Karpas-422 (cell line): ENCODE results near the gene XPR1. TPM values are rescaled to one million over a fixed set of nuclear protein-coding genes. Genes with fewer than 3 reads are reported as not detected.

Experiments
- DNase-seq: peaks from one replicate; pipeline ENCODE4 v3.0.0-alpha.2; 2015
- H2AFZ ChIP-seq: fragments of 200-600 bp; sonication (generic); 2 replicates; pipeline ENCODE4 v1.6.1; 2014; ENCODE audit warnings: antibody characterized with exemption, low read length, mixed read lengths
- H3K27ac ChIP-seq: fragments of 200-600 bp; sonication (generic); 2 replicates; pipeline ENCODE4 v1.5.1; 2014; ENCODE audit warnings: mild to moderate bottlenecking, low read length, moderate library complexity
- H3K27me3 ChIP-seq: fragments of 200-600 bp; sonication (generic); 2 replicates; pipeline ENCODE4 v1.6.1; 2014; ENCODE audit warnings: low read length, mixed read lengths
- H3K36me3 ChIP-seq: fragments of 200-600 bp; sonication (generic); 2 replicates; pipeline ENCODE4 v1.6.1; 2014; ENCODE audit warnings: low read length, mixed read lengths; ENCODE audit not compliant: insufficient read depth
- H3K4me1 ChIP-seq: fragments of 200-600 bp; sonication (generic); 2 replicates; pipeline ENCODE4 v1.6.1; 2014; ENCODE audit warnings: mild to moderate bottlenecking, low read length, mixed read lengths
- H3K4me2 ChIP-seq: fragments of 200-600 bp; sonication (generic); 2 replicates; pipeline ENCODE4 v1.6.1; 2014; ENCODE audit warnings: low read length, low read depth, mild to moderate bottlenecking; ENCODE audit not compliant: poor library complexity, severe bottlenecking
- H3K4me3 ChIP-seq: fragments of 200-600 bp; sonication (generic); 2 replicates; pipeline ENCODE4 v1.5.1; 2014; ENCODE audit warnings: mild to moderate bottlenecking, antibody characterized with exemption, low read length, mixed read lengths
- H3K79me2 ChIP-seq: fragments of 200-600 bp; sonication (generic); 2 replicates; pipeline ENCODE4 v1.6.1; 2014; ENCODE audit warnings: mild to moderate bottlenecking, low read length, mixed read lengths
- H3K9ac ChIP-seq: fragments of 200-600 bp; sonication (generic); 2 replicates; pipeline ENCODE4 v1.6.0; 2014; ENCODE audit warnings: low read length
- H3K9me2 ChIP-seq: fragments of 200-600 bp; sonication (generic), shearing (Covaris generic); replicated peaks from 2 replicates; pipeline ENCODE4 v1.6.0; 2014; ENCODE audit warnings: mild to moderate bottlenecking, low read length, moderate library complexity; ENCODE audit not compliant: insufficient read depth
- H3K9me3 ChIP-seq: fragments of 300-700, 200-600 bp; sonication (generic); 2 replicates; pipeline ENCODE4 v1.6.1; 2014; ENCODE audit warnings: low read length, mixed read lengths
- H4K20me1 ChIP-seq: fragments of 200-600 bp; sonication (generic); 2 replicates; pipeline ENCODE4 v1.6.1; 2014; ENCODE audit warnings: mild to moderate bottlenecking, antibody characterized with exemption, low read length, low read depth; ENCODE audit not compliant: insufficient read depth
- total RNA-seq: library from RNA; depleted of rRNA; stranded (reverse); fragments of >200 nt; shearing (Covaris generic); gene quantifications from 2 replicates; pipeline ENCODE4 v1.2.3, GENCODE V29; 2014; ENCODE audit warnings: low replicate concordance

Gene XPR1
- total RNA-seq, 1 experiment from 2014 or later, result 38.3 TPM

DNA sequence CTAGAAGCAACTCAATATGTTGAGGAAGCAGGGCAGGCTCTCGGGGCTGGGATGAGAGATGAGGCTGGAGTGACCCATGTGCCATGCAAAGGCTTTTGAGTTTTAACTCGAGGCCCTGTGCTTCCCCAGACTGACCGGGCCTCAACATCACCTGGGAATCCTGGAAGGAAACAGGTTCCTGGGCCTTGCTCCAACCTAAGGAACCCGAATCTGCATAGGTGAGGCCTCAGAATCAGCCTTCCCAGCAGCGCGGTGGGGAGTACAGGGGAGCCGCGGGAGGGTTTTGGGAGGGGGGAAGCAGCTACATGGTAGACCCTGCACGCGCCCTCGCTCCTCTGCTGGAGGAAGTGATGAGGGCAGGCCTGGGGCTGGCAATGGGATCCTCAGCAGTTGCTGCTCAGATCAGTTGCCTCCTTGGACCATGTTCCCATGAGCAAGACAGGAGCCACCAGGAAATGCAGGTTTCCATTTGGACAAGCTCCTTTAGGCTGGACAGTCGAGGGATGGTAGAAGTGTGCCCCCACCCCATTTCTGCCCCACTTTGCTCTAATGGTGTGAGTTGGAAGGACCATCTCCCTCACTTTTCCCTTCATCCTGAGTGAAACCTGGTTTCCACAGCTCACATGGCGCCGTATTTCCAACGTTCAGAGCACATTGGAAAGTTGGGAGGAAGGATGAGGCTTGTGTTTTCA lies 276.4 kb downstream of the XPR1 start:
- no peaks in the 10 kb centered on the region for H4K20me1 ChIP-seq
- H3K9me2 ChIP-seq, result no peaks in the 10 kb centered on the region
- no peak overlapping the region for H3K27ac ChIP-seq
- H3K36me3 ChIP-seq, result no peaks in the 10 kb centered on the region
- no peaks in the 10 kb centered on the region for H3K9me3 ChIP-seq
- H3K9ac ChIP-seq, result no peak overlapping the region
- H3K4me3 ChIP-seq, result no peak overlapping the region
- H2AFZ ChIP-seq, result no peak overlapping the region
- H3K79me2 ChIP-seq, result no peaks in the 10 kb centered on the region
- no peak for DNase-seq
- H3K27me3 ChIP-seq, result no peaks in the 10 kb centered on the region
- no peak overlapping the region for H3K4me2 ChIP-seq
- no peaks in the 10 kb centered on the region for H3K4me1 ChIP-seq

DNA sequence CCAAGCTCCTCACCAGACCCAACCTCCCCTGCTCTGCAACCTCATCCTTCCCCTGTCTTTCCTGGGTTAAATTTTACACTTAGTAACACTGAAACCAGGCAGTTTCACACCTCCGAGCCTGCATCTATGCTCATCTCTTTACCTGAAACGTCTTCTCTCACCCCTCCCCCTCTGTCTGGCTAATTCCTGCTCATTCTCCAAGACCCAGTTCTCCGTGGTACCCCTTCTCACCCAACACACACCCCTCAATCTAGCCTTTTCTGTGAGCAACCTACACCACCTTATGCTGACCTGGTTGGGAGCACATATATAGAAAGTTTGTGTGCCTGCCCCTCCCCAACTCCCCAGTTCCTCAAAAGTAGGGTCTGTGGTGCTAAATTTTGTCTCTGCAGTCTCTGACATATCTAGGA lies 277.2 kb downstream of the XPR1 start:
- no peaks in the 10 kb centered on the region for H4K20me1 ChIP-seq
- no peaks in the 10 kb centered on the region for H3K9me3 ChIP-seq
- H3K27ac ChIP-seq, result no peak overlapping the region
- H2AFZ ChIP-seq, result no peak overlapping the region
- H3K4me2 ChIP-seq, result no peak overlapping the region
- no peaks in the 10 kb centered on the region for H3K9me2 ChIP-seq
- H3K9ac ChIP-seq, result no peak overlapping the region
- no peaks in the 10 kb centered on the region for H3K36me3 ChIP-seq
- H3K4me3 ChIP-seq, result no peak overlapping the region
- no peaks in the 10 kb centered on the region for H3K27me3 ChIP-seq
- no peaks in the 10 kb centered on the region for H3K79me2 ChIP-seq
- H3K4me1 ChIP-seq, result no peaks in the 10 kb centered on the region
- DNase-seq, result no peak

DNA sequence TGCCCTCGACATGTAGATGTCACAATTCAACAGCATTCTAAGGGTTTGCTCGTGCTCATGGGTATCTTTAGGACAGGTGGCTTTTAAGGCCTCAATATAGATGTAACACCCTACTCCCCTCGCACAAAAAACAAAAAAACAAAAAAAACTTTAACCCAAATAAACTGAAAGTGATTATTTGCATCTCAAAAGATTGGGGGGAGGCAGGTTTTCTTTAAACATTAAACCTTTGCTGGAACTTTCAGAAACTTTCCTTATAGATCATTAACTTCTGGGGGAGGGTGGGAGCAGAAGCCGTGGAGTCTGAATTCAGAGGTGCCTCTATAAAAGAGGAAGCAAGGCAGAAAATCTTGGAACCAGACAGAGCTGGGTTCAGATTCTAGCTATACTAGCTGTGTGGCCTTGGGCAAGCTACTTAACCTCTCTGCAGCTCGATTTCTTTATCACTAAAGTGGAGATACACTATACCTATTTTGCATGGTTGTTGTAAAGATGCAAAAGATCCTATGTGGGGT lies 277.7 kb downstream of the XPR1 start:
- no peak for DNase-seq
- Histone ChIP-seq H3K4me3 (no peak overlapping the region), H3K9ac (no peak overlapping the region), H3K79me2 (no peaks in the 10 kb centered on the region), H3K4me2 (no peak overlapping the region), H2AFZ (no peak overlapping the region), H4K20me1 (no peaks in the 10 kb centered on the region), H3K4me1 (no peaks in the 10 kb centered on the region), H3K9me3 (no peaks in the 10 kb centered on the region), H3K9me2 (no peaks in the 10 kb centered on the region), H3K27ac (no peak overlapping the region), H3K36me3 (no peaks in the 10 kb centered on the region), H3K27me3 (no peaks in the 10 kb centered on the region)

DNA sequence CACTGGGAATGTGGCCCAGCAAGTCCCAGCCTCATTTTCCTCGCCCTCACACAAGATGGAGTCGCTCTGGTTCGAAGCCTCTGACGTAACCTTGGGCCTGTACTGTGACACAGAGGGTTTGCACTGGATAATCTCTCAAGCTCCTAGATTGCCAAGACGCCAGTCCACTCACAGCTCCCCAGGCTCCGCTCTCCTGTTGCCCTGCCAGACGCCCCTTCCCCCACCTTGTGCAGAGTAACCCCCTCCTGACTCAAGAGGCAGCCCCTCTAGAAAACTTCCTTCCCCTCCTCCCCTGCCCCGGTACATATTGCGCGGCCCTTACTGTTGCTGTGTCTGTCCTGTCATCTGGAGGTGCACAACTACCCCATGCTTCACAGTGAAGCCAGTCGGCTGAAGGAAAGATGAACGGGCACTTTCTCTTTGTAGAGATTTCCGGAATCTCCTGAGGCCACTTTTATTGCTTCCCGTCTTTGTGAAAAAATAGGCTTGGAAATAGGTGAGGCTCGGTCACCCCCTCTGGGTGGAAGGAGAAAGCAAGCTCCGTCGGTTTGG lies 279.9 kb downstream of the XPR1 start:
- no peak overlapping the region for H2AFZ ChIP-seq
- no peak for DNase-seq
- H3K4me3 ChIP-seq, result no peak overlapping the region
- H3K79me2 ChIP-seq, result no peaks in the 10 kb centered on the region
- H3K27me3 ChIP-seq, result no peaks in the 10 kb centered on the region
- H3K4me2 ChIP-seq, result no peak overlapping the region
- H3K36me3 ChIP-seq, result no peaks in the 10 kb centered on the region
- no peaks in the 10 kb centered on the region for H3K9me3 ChIP-seq
- H4K20me1 ChIP-seq, result no peaks in the 10 kb centered on the region
- H3K4me1 ChIP-seq, result no peaks in the 10 kb centered on the region
- no peak overlapping the region for H3K27ac ChIP-seq
- no peak overlapping the region for H3K9ac ChIP-seq
- no peaks in the 10 kb centered on the region for H3K9me2 ChIP-seq

DNA sequence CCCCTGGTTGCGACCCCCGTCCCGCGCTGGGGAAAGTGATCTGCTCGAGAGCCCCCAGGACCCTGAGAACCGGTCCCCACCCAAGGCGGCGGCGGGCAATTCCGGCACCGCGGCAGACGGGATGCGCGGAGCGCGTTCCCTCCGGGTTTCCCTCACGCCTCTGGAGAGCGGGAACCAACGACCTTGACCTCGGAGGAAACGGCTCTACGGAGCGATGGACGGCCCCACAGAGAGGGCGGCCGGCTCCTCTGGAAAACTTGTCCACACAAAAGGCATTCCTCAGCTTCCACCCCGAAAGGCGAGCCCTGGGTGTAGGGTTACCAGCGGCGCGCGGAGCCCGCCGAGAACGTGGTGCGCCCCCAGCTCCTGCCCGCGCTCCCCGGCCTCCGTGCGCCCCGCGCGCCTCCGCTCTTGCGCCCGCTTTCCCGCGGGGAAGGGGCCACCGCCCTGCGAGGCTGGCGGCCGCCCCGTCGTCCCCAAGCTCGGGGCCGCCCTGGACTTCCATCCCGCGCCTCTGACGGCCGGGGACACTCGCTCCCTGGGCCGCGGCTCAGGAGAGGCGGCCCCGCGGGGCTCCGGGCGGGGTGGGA lies 280.5 kb downstream of the XPR1 start:
- Histone ChIP-seq H3K4me2 (no peak overlapping the region), H3K27me3 (no peaks in the 10 kb centered on the region), H3K9ac (no peak overlapping the region), H4K20me1 (no peaks in the 10 kb centered on the region), H3K4me3 (no peak overlapping the region), H3K27ac (no peak overlapping the region), H3K36me3 (no peaks in the 10 kb centered on the region), H3K9me2 (no peaks in the 10 kb centered on the region), H2AFZ (no peak overlapping the region), H3K4me1 (no peaks in the 10 kb centered on the region), H3K9me3 (no peaks in the 10 kb centered on the region), H3K79me2 (no peaks in the 10 kb centered on the region)
- no peak for DNase-seq

DNA sequence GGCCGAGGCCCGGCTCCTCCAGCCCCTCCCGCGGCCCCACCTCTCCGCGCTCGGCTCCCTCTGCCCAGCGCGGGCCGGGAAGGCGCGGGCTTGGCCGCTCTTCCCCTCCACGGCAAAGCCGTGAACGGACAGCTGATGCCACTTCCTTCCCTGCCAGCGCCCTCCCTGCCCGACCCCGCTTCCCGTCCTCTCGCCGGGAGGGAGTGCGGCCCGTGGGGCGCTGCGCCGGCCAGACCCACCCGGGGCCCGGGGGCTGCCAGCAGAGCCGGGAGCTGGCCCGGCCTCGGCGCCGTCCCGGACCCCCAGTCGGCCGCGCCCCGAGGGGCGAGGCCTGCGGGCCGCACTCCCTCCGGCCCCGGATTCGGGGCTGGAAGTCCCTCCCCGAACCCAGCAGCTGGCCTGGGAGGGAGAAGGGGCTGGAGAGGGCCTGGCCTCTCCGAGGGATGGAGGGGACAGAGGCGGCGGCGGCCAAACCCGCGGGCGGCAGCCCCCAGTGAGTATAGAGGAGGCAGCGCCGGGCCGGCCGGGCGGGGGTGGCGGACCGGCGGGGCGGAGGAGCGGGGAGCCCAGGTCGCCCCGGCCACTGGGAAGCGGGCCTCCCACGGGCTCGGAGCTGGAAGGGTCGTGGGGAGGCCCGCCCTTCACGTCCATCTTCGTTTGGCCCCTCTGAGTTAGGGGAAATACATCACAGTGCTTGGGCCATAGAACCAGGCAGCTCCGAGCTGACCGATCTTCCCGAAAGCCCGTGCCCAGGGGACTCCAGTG lies 281.2 kb downstream of the XPR1 start, which contains the start of gene KIAA1614:
KIAA1614 (plus strand) TSS at position 97 of the 765 bp plus-strand sequence; CDS start at position 444, 347 bp downstream.
- Histone ChIP-seq H3K36me3 (no peaks in the 10 kb centered on the region), H3K9me2 (no peaks in the 10 kb centered on the region), H3K4me3 (no peak within 1 kb of the TSS), H3K4me1 (no peaks in the 10 kb centered on the region), H3K9ac (no peak within 1 kb of the TSS), H2AFZ (no peak within 1 kb of the TSS), H3K79me2 (no peaks in the 10 kb centered on the region), H3K27me3 (no peaks in the 10 kb centered on the region), H3K9me3 (no peaks in the 10 kb centered on the region), H3K4me2 (no peak within 1 kb of the TSS), H3K27ac (no peak within 1 kb of the TSS), H4K20me1 (no peaks in the 10 kb centered on the region)
- DNase-seq, result no peak

DNA sequence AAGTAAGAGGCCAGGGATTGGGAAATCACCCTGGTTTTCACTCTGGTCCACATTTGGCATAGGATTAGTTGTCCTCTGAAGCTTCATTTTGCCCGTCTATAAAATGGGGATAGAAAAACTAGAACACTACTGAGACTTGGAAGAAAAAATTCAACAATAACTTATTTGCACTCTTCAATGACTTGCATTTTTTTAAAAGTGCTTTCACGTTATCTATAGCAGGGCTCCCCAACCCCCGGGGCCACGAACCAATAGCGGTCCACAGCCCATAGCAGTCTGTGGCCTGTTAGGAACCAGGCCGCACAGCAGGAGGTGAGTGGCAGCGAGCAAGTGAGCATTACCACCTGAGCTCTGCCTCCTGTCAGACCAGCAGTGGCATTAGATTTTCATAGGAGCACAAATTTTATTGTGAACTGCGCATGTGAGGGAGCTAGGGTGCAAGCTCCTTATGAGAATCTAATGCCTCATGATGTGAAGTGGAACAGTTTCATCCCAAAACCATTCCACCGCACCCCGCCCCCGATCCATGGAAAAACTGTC lies 283.7 kb downstream of the XPR1 start:
- H2AFZ ChIP-seq, result no peak overlapping the region
- no peaks in the 10 kb centered on the region for H3K9me3 ChIP-seq
- no peak overlapping the region for H3K9ac ChIP-seq
- no peaks in the 10 kb centered on the region for H3K27me3 ChIP-seq
- no peaks in the 10 kb centered on the region for H3K36me3 ChIP-seq
- no peaks in the 10 kb centered on the region for H3K9me2 ChIP-seq
- no peaks in the 10 kb centered on the region for H4K20me1 ChIP-seq
- no peaks in the 10 kb centered on the region for H3K79me2 ChIP-seq
- H3K4me2 ChIP-seq, result no peak overlapping the region
- no peak overlapping the region for H3K4me3 ChIP-seq
- DNase-seq, result no peak
- H3K27ac ChIP-seq, result no peak overlapping the region
- H3K4me1 ChIP-seq, result no peaks in the 10 kb centered on the region
